HCT116 (cell line): Measurements from ENCODE around the gene ARID5B. TPM values are rescaled to one million over a fixed set of nuclear protein-coding genes. Genes with fewer than 3 reads are reported as not detected.

Experiments used
- ATAC-seq: fragments of 200-7000 bp; cut with Tn5 transposase; 2 replicates; pipeline ENCODE4 v1.9.1; 2020; ENCODE audit warnings: mild to moderate bottlenecking, moderate library complexity
- BruUV-seq: library from RNA; stranded (reverse); fragments of 400-500 nt; replicated peaks from 2 replicates; lab custom pipeline; 2021; lab: Mats Ljungman, UMichigan
- CTCF ChIA-PET: fragments of 300-600 bp; sonication (Branson Sonifier 250); formaldehyde crosslinking; loops from one replicate; lab custom pipeline; 2021; ENCODE audit warnings: antibody characterized with exemption; lab: Charles Lee
- POLR2A ChIA-PET: fragments of 300-600, 350-600 bp; sonication (Branson Sonifier 250); formaldehyde crosslinking; loops from one replicate; lab custom pipeline; 2021; ENCODE audit warnings: antibody characterized with exemption; lab: Charles Lee
- RAD21 ChIA-PET, 2 experiments: fragments of 300-600 bp; sonication (Branson Sonifier 250); formaldehyde crosslinking; loops; one replicate each; lab custom pipeline; 2023; ENCODE audit warnings: low total read pairs in 2 of 2; ENCODE audit not compliant: uncharacterized antibody in 2 of 2, unreplicated experiment in 2 of 2, low non-redundant PET in 1 of 2; lab: Charles Lee
- DNase-seq: peaks from one replicate; pipeline ENCODE4 v3.0.0-alpha.2; 2010; ENCODE audit warnings: low read depth, low spot score
- H2AFZ ChIP-seq: fragments of 200-600 bp; shearing (Covaris generic), sonication (generic); 2 replicates; pipeline ENCODE4 v1.6.1; 2017; ENCODE audit warnings: low read depth, mixed run types, mixed read lengths, antibody characterized with exemption, low read length; ENCODE audit not compliant: poor library complexity, severe bottlenecking
- H3K27ac ChIP-seq: 2 replicates; pipeline ENCODE4 v1.5.1; 2012; ENCODE audit warnings: low read depth, low read length
- H3K27me3 ChIP-seq: fragments of 200-600 bp; sonication (generic); 2 replicates; pipeline ENCODE4 v1.6.1; 2016; ENCODE audit warnings: mixed run types, low read length, mixed read lengths; ENCODE audit not compliant: insufficient read depth
- H3K36me3 ChIP-seq, 2 experiments: fragments of 200-500 bp in 1 of 2; fragments of 200-600 bp in 1 of 2; sonication (Bioruptor generic) in 1 of 2; sonication (generic) in 1 of 2; 2 replicates each; pipeline versions ENCODE4 v1.5.1 to v1.6.1; 2014 to 2016; ENCODE audit warnings: low read length in 2 of 2, inconsistent platforms in 1 of 2, mixed read lengths in 1 of 2, mixed run types in 1 of 2; ENCODE audit not compliant: insufficient read depth in 2 of 2, control insufficient read depth in 1 of 2
- H3K4me1 ChIP-seq, 2 experiments: fragments of 200-600 bp in 1 of 2; sonication (generic) in 1 of 2; 2 replicates each; pipeline versions ENCODE4 v1.5.1 to v1.6.1; 2012 to 2017; ENCODE audit warnings: low read length in 2 of 2, inconsistent platforms in 1 of 2, mild to moderate bottlenecking in 1 of 2, mixed read lengths in 1 of 2, mixed run types in 1 of 2, moderate library complexity in 1 of 2; ENCODE audit not compliant: insufficient read depth in 2 of 2, control insufficient read depth in 1 of 2
- H3K4me2 ChIP-seq: fragments of 200-600 bp; sonication (generic); 2 replicates; pipeline ENCODE4 v1.6.1; 2017; ENCODE audit warnings: mixed run types, low read length, mixed read lengths
- H3K4me3 ChIP-seq, 2 experiments: fragments of 200-600 bp in 1 of 2; sonication (generic) in 1 of 2; replicated peaks in 1 of 2; 2 replicates each; pipeline ENCODE4 v1.5.1; 2011 to 2016; ENCODE audit warnings: low read length in 2 of 2, control low read depth in 1 of 2, low read depth in 1 of 2, mild to moderate bottlenecking in 1 of 2, mixed read lengths in 1 of 2, mixed run types in 1 of 2
- H3K79me2 ChIP-seq: fragments of 200-600 bp; sonication (generic); 2 replicates; pipeline ENCODE4 v1.6.1; 2017; ENCODE audit warnings: mild to moderate bottlenecking, mixed run types, low read length, moderate library complexity, mixed read lengths; ENCODE audit not compliant: insufficient read depth
- H3K9ac ChIP-seq: fragments of 200-600 bp; sonication (generic); 2 replicates; pipeline ENCODE4 v1.6.1; 2016; ENCODE audit warnings: low read length, mixed read lengths
- H3K9me2 ChIP-seq: fragments of 200-600 bp; sonication (generic), shearing (Covaris generic); 2 replicates; pipeline ENCODE4 v1.6.1; 2017; ENCODE audit warnings: mixed run types, mild to moderate bottlenecking, moderate library complexity; ENCODE audit not compliant: insufficient read depth
- H3K9me3 ChIP-seq, 2 experiments: fragments of 200-500 bp in 1 of 2; fragments of 200-600 bp in 1 of 2; sonication (Bioruptor generic) in 1 of 2; sonication (generic) in 1 of 2; 2 replicates each; pipeline ENCODE4 v1.6.1; 2014 to 2017; ENCODE audit warnings: low read length in 2 of 2, mixed read lengths in 2 of 2, inconsistent platforms in 1 of 2, low read depth in 1 of 2, mild to moderate bottlenecking in 1 of 2, mixed run types in 1 of 2, moderate library complexity in 1 of 2; ENCODE audit not compliant: control insufficient read depth in 1 of 2, insufficient read depth in 1 of 2
- H4K20me1 ChIP-seq: fragments of 200-600 bp; sonication (generic), shearing (Covaris generic); 2 replicates; pipeline ENCODE4 v1.6.1; 2017; ENCODE audit warnings: mixed run types, mild to moderate bottlenecking, moderate library complexity; ENCODE audit not compliant: insufficient read depth
- CEBPB ChIP-seq: IDR thresholded peaks from 2 replicates; pipeline ENCODE4 v1.6.1; 2012; ENCODE audit warnings: low read depth
- CTCF ChIP-seq, 3 experiments: fragments of 200-600 bp in 1 of 3; sonication (generic) in 1 of 3; IDR thresholded peaks in 2 of 3; conservative IDR thresholded peaks in 1 of 3; 2 replicates each; pipeline ENCODE4 v1.5.1; 2012 to 2017; ENCODE audit warnings: low read depth in 2 of 3, low read length in 2 of 3, antibody characterized with exemption in 1 of 3, borderline replicate concordance in 1 of 3, control low read depth in 1 of 3, mild to moderate bottlenecking in 1 of 3, mixed read lengths in 1 of 3, mixed run types in 1 of 3, moderate library complexity in 1 of 3; ENCODE audit not compliant: insufficient read depth in 1 of 3
- RAD21 ChIP-seq: IDR thresholded peaks from 2 replicates; pipeline ENCODE4 v1.6.1; 2012; ENCODE audit warnings: low read depth, mild to moderate bottlenecking
- SP1 ChIP-seq: IDR thresholded peaks from 2 replicates; pipeline ENCODE4 v1.6.1; 2012; ENCODE audit warnings: low read depth
- TCF7L2 ChIP-seq: IDR thresholded peaks from 2 replicates; pipeline ENCODE4 v1.7.0; 2011; ENCODE audit warnings: borderline replicate concordance, inconsistent platforms; ENCODE audit not compliant: insufficient read depth, insufficient read length; ENCODE audit errors: extremely low read depth
- YY1 ChIP-seq: IDR thresholded peaks from 2 replicates; pipeline ENCODE4 v1.6.1; 2011; ENCODE audit warnings: low read length, low read depth, moderate library complexity, mild to moderate bottlenecking; ENCODE audit not compliant: insufficient replicate concordance; ENCODE audit errors: extremely low read depth
- intact Hi-C: fragments of 100-400 bp; cut with micrococcal nuclease; formaldehyde crosslinking; loops from 2 replicates; pipeline ENCODE4 v1.10.0; 2022
- total RNA-seq: library from RNA; stranded (reverse); gene quantifications from one replicate; pipeline ENCODE4 v1.2.1, GENCODE V29; 2021; ENCODE audit not compliant: unreplicated experiment

The ARID5B gene
- total RNA-seq, 1 experiment from 2014 or later: 4.7 TPM

GRCh38 chr10:62038609-62039190, 137.2 kb downstream of the ARID5B start:
- peak; percentile 85 for TF ChIP-seq RAD21
- peak; percentile 10 for TF ChIP-seq YY1
- no peak for TF ChIP-seq TCF7L2
- TF ChIP-seq CTCF (IDR thresholded peaks at IDR 0.05 in 2 of 3, conservative IDR thresholded peaks at IDR 0.05 in 1 of 3; ENCODE audit: borderline replicate concordance in 1 of 3, insufficient read depth in 1 of 3, low read depth in 2 of 3, low read length in 2 of 3): peak; percentile 64 to 88 (median 81); a peak in 5 of 6 replicates
- no peak for TF ChIP-seq CEBPB
- no peak for TF ChIP-seq SP1
- Histone ChIP-seq H3K9ac (no peak overlapping the region), H4K20me1 (no peaks in the 10 kb centered on the region), H3K9me3 (no peaks in the 10 kb centered on the region), H3K4me3 (no peak overlapping the region), H3K4me2 (peak overlapping the region; percentile 28), H3K36me3 (no peaks in the 10 kb centered on the region), H2AFZ (no peak overlapping the region), H3K27me3 (no peaks in the 10 kb centered on the region), H3K27ac (no peak overlapping the region), H3K9me2 (no peaks in the 10 kb centered on the region), H3K4me1 (peaks cover 2 to 7% of the 10 kb centered on the region in 2 experiments; a peak in 2 of 4 replicates), H3K79me2 (no peaks in the 10 kb centered on the region)
- BruUV-seq: no TSS peak
- ATAC-seq (peak; percentile 75), DNase-seq (peak; percentile 38)
- POLR2A ChIA-PET: no interaction called here
- RAD21 ChIA-PET: interaction anchor here (0.6 to 2.0 kb wide), 6 partner anchors 201 to 384 kb away, joined by 3 to 12 read pairs (median 4); no protein-coding TSS in a partner anchor
- CTCF ChIA-PET: interaction anchor here (0.5 to 4.3 kb wide), 18 partner anchors 10 to 1222 kb away, joined by 3 to 78 read pairs (median 6); partner anchors contain the start of gene RTKN2
- intact Hi-C loops: loop anchor here (1.0 to 10.0 kb wide), 3 partner anchors 136 to 386 kb away; partner anchors contain the start of gene ARID5B
